ENCODE data around the gene HECTD4. TPM values are rescaled to one million over a fixed set of nuclear protein-coding genes. Genes with fewer than 3 reads are reported as not detected.

Gene HECTD4
- total and polyA plus RNA-seq, 11 donors = 6.3 to 30.7 (median 23.1) TPM

DNA sequence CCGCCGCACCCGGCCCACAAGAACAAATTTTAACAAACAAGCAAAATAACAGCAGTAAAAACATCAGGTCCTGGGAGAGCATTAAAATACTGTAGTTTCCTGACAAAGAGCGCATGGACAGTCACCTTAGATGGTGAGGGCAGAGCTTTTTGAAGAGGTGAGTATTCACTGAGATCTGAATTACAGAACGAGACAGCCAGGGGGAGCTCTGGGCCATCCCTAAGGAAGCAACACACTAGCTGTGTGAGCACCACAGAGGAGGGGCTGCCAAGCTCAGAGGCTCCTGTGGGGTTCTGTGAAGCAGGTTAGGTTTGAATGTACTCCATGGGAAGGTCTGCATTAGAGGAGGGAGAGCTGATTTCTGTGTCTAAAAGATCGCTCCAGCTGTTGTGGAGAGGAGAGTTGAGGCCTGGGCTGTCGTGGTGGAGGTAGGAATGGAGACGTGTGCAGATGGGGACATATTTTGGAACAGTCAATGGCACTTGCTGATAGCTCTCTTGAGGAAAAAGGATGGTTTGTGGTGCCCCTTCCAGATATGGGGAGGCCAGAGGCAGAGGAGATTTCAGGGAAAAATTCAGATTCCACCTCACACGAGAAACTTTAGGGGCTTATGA, 184.0 kb downstream of the HECTD4 start:
- Histone ChIP-seq H3K36me3 (peaks cover 0 to 99% (median 84%) of the 10 kb centered on the region in 9 donors), H3K4me3 (no peak overlapping the region), H3K27me3 (no peaks in the 10 kb centered on the region), H3K9me3 (no peaks in the 10 kb centered on the region), H3K4me1 (peaks cover 0 to under 1% (median 0%) of the 10 kb centered on the region in 12 donors), H3K27ac (no peak overlapping the region)
- peak in 3 of 4 donors; percentile 72 to 83 (median 81) for ATAC-seq
- intact Hi-C loops (cut with DNase I) = loop anchor here (1.0 to 10.0 kb wide), 5 partner anchors 184 to 189 kb away; partner anchors contain the start of gene HECTD4 (in 2 of the 10)
- DNase-seq = peak in 2 of 5 donors; percentile 49 to 52
- WGBS, 4 donors = 78 to 88% (median 88%) methylated on average over 9 of the region's 9 CpGs
- no peak for TF ChIP-seq POLR2A (IDR thresholded peaks at IDR 0.05)
- TF ChIP-seq, protein P1, sequence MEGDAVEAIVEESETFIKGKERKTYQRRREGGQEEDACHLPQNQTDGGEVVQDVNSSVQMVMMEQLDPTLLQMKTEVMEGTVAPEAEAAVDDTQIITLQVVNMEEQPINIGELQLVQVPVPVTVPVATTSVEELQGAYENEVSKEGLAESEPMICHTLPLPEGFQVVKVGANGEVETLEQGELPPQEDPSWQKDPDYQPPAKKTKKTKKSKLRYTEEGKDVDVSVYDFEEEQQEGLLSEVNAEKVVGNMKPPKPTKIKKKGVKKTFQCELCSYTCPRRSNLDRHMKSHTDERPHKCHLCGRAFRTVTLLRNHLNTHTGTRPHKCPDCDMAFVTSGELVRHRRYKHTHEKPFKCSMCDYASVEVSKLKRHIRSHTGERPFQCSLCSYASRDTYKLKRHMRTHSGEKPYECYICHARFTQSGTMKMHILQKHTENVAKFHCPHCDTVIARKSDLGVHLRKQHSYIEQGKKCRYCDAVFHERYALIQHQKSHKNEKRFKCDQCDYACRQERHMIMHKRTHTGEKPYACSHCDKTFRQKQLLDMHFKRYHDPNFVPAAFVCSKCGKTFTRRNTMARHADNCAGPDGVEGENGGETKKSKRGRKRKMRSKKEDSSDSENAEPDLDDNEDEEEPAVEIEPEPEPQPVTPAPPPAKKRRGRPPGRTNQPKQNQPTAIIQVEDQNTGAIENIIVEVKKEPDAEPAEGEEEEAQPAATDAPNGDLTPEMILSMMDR (IDR thresholded peaks at IDR 0.05) = peak; percentile 30 to 63 (median 50)

DNA sequence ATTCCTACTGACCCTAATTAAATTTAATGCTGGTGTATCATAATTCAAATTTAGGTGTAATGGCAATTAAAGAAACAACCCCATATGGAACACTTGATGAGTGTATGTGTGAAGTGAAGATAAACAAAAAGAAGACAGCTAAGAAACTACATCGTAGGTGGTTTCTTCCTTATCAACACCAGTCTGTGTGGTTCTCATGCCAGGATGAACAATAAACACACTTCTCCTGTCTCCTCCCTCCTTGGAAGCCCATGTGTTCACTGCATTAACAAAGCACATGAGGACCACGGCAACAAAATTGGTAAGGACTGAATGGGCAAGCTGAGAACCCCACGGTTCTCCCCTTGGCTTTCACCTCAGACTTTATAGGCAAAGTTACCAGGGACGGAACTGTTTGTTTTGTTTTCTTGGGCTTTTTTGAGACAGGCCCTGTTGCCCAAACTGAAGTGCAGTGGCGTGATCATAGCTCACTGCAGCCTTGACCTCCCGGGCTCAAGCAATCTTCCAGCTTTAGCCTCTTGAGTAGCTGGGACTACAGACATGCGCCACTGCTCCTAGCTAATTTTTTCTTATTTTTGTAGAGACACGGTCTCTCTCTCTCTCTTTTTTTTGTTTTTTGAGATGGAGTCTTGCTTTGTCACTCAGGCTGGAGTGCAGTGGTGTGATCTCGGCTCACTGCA, 185.9 kb downstream of the HECTD4 start:
- intact Hi-C loops (cut with DNase I) = loop anchor here in 7 of 10 donors (5.0 to 10.0 kb wide), 3 partner anchors 186 to 191 kb away; partner anchors contain the start of gene HECTD4 (in 2 of the 7)
- Histone ChIP-seq H3K36me3 (peaks cover 0 to 99% (median 86%) of the 10 kb centered on the region in 9 donors), H3K9me3 (no peaks in the 10 kb centered on the region), H3K4me3 (no peak overlapping the region), H3K27me3 (no peaks in the 10 kb centered on the region), H3K27ac (no peak overlapping the region), H3K4me1 (peaks cover 0 to 19% (median 5%) of the 10 kb centered on the region in 12 donors)
- WGBS, 4 donors = 89 to 92% (median 91%) methylated on average over 9 of the region's 9 CpGs
- no peak for ATAC-seq
- TF ChIP-seq, protein P1 (IDR thresholded peaks at IDR 0.05) = no peak
- no peak for TF ChIP-seq POLR2A (IDR thresholded peaks at IDR 0.05)
- no peak for DNase-seq

DNA sequence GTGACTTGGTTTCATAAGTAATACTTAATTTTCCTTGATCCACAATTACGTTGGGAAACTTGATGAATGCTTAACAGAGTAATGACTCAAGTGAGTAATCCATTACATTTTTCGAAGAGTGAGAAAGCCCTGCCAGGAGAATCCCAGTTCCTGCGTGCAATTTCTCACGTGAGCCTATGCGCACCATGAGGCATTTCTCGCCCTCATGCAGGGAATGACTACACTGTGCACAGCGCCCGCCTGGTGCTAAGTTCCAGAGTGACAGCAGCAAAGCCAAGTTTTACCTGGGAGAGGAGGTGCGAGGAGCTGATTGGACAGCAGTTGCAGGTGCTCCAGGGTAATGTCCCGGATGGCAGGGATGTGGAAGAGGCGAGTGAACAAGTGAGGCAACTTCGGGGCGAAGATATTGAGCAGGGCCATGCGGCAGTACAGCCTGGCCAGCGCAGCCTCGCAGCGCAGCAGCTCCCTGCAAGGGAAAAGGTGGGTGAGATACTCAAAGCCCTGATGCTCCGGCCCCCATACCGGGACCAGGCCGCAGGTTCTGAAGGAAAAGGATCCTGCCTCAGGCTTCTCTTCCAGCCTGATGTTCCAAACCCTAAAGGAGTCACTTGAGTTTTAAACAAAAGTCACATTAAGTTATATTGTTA, 187.5 kb downstream of the HECTD4 start:
- ATAC-seq (no peak), DNase-seq (no peak)
- Histone ChIP-seq H3K4me1 (peaks cover 0 to 27% (median 8%) of the 10 kb centered on the region in 12 donors), H3K27me3 (no peaks in the 10 kb centered on the region), H3K27ac (no peak overlapping the region), H3K9me3 (no peaks in the 10 kb centered on the region), H3K36me3 (peaks cover 0 to 97% (median 88%) of the 10 kb centered on the region in 9 donors), H3K4me3 (no peak overlapping the region)
- 95 to 96% (median 95%) methylated on average over 20 of the region's 20 CpGs for WGBS, 4 donors
- intact Hi-C loops (cut with DNase I) = loop anchor here in 7 of 10 donors (5.0 to 10.0 kb wide), 3 partner anchors 188 to 193 kb away; partner anchors contain the start of gene HECTD4 (in 2 of the 7)
- TF ChIP-seq, protein P1 (IDR thresholded peaks at IDR 0.05) = no peak
- no peak for TF ChIP-seq POLR2A (IDR thresholded peaks at IDR 0.05)
